Measurements from ENCODE around the gene HNRNPA2B1. TPM values are rescaled to one million over a fixed set of nuclear protein-coding genes. Genes with fewer than 3 reads are reported as not detected.
"Not testable (repeated sequence)": the region's sequence is repeated elsewhere in the genome, so short reads cannot be mapped to it uniquely, and the experiment has no call there.

Gene HNRNPA2B1
- total and polyA plus RNA-seq, 12 donors, result 98.1 to 1,201 (median 378) TPM

GRCh38 chr7:26151096-26151495, 49.5 kb downstream of the HNRNPA2B1 start:
- H3K36me3 ChIP-seq (replicated peaks in 1 of 2), result no peaks in the 10 kb centered on the region
- no peaks in the 10 kb centered on the region for H3K9me3 ChIP-seq (replicated peaks in 1 of 3)
- H3K4me1 ChIP-seq (replicated peaks in 1 of 2), result peaks cover 0 to 6% of the 10 kb centered on the region in 2 donors
- intact Hi-C loops (cut with DNase I), result no loop called here
- TF ChIP-seq POLR2A (IDR thresholded peaks at IDR 0.05) (no peak), CTCF (IDR thresholded peaks at IDR 0.05) (no peak)
- H3K27me3 ChIP-seq, result peaks cover 17% of the 10 kb centered on the region
- H3K27ac ChIP-seq, result no peak overlapping the region
- no peak for DNase-seq
- 78 to 92% (median 83%) methylated on average over 5 of the region's 5 CpGs for WGBS, 4 donors
- no peak overlapping the region for H3K4me3 ChIP-seq

GRCh38 chr7:26149391-26149977, 51.1 kb downstream of the HNRNPA2B1 start:
- Histone ChIP-seq H3K36me3 (replicated peaks in 1 of 2) (no peaks in the 10 kb centered on the region), H3K4me3 (no peak overlapping the region), H3K27ac (no peak overlapping the region), H3K9me3 (replicated peaks in 1 of 3) (no peaks in the 10 kb centered on the region), H3K4me1 (replicated peaks in 1 of 2) (peaks cover 0 to 6% of the 10 kb centered on the region in 2 donors), H3K27me3 (peaks cover 17% of the 10 kb centered on the region)
- intact Hi-C loops (cut with DNase I), result no loop called here
- no peak for DNase-seq
- 96 to 100% (median 98%) methylated on average over 1 of the region's 1 CpG for WGBS, 4 donors
- TF ChIP-seq CTCF (IDR thresholded peaks at IDR 0.05), result no peak
- TF ChIP-seq POLR2A (IDR thresholded peaks at IDR 0.05), result no peak

- H3K9me3 ChIP-seq (replicated peaks in 1 of 3); H3K4me1 ChIP-seq (replicated peaks in 1 of 2); intact Hi-C loops (cut with DNase I); H3K4me3 ChIP-seq; H3K27ac ChIP-seq; H3K36me3 ChIP-seq (replicated peaks in 1 of 2): not testable (repeated sequence)
- DNase-seq, result peak in 1 of 7 donors; percentile 3
- WGBS, 4 donors, result 84 to 94% (median 88%) methylated on average over 5 to 29 of the region's 29 CpGs
- H3K27me3 ChIP-seq, result peaks cover 13% of the 10 kb centered on the region
Measured at GRCh38 chr7:26148307-26148700, 52.2 kb downstream of the HNRNPA2B1 start.

- H3K9me3 ChIP-seq (replicated peaks in 1 of 3); H3K27me3 ChIP-seq; H3K4me3 ChIP-seq; H3K36me3 ChIP-seq (replicated peaks in 1 of 2); H3K27ac ChIP-seq; intact Hi-C loops (cut with DNase I); H3K4me1 ChIP-seq (replicated peaks in 1 of 2): not testable (repeated sequence)
- DNase-seq, result peak in 1 of 7 donors; percentile 38
- 83 to 99% (median 94%) methylated on average over 2 to 43 of the region's 43 CpGs for WGBS, 4 donors
Measured at GRCh38 chr7:26147646-26148306, 52.8 kb downstream of the HNRNPA2B1 start.

- WGBS, 4 donors, result 85 to 100% (median 94%) methylated on average over 1 of the region's 1 CpG
- DNase-seq, result peak in 3 of 7 donors; percentile 17 to 46 (median 29)
- no peak overlapping the region for H3K27ac ChIP-seq
- intact Hi-C loops (cut with DNase I), result no loop called here
- H3K36me3 ChIP-seq (replicated peaks in 1 of 2), result no peaks in the 10 kb centered on the region
- H3K4me1 ChIP-seq (replicated peaks in 1 of 2), result no peaks in the 10 kb centered on the region
- no peak for TF ChIP-seq POLR2A (IDR thresholded peaks at IDR 0.05)
- no peak for TF ChIP-seq CTCF (IDR thresholded peaks at IDR 0.05)
- H3K27me3 ChIP-seq, result no peaks in the 10 kb centered on the region
- H3K9me3 ChIP-seq (replicated peaks in 1 of 3), result no peaks in the 10 kb centered on the region
- H3K4me3 ChIP-seq, result no peak overlapping the region
Measured at GRCh38 chr7:26147030-26147429, 53.5 kb downstream of the HNRNPA2B1 start.
